Measurements from ENCODE around the gene UBN2.
"Not testable (repeated sequence)": the region's sequence is repeated elsewhere in the genome, so short reads cannot be mapped to it uniquely, and the experiment has no call there.

Gene UBN2

DNA sequence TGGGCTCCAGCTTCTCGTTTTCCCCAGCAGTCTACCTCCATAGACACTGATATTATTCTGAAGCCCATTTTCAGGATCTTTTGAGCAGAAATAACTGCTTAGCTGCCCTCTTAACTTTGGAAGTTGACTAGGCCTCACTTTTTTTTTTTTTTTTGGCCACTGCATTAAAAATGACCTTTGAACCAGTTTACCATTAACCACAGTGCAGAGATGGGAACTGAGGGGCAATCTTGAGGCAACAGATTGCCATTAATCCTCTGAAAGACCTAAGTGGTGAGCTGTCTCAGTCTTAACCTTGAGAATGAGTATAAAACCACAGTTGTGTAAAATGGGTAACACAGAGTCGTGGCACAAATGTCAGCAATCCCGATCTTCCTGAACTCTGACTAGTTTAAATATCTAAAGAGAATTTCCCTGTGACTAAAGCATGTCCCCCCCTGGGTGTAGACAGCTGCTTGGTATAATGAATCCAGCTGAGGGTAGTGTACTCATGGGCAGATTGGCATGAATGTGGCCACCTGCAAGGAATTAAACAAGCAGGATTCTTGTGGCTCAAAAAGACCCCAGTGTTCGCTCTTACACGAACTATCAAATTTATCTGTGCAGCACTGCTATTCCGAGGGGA lies 64.0 kb downstream of the UBN2 start:
- H3K4me3 ChIP-seq: no peak overlapping the region
- H3K27ac ChIP-seq: no peak overlapping the region
- TF ChIP-seq, protein P1, sequence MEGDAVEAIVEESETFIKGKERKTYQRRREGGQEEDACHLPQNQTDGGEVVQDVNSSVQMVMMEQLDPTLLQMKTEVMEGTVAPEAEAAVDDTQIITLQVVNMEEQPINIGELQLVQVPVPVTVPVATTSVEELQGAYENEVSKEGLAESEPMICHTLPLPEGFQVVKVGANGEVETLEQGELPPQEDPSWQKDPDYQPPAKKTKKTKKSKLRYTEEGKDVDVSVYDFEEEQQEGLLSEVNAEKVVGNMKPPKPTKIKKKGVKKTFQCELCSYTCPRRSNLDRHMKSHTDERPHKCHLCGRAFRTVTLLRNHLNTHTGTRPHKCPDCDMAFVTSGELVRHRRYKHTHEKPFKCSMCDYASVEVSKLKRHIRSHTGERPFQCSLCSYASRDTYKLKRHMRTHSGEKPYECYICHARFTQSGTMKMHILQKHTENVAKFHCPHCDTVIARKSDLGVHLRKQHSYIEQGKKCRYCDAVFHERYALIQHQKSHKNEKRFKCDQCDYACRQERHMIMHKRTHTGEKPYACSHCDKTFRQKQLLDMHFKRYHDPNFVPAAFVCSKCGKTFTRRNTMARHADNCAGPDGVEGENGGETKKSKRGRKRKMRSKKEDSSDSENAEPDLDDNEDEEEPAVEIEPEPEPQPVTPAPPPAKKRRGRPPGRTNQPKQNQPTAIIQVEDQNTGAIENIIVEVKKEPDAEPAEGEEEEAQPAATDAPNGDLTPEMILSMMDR (IDR thresholded peaks at IDR 0.05): no peak
- DNase-seq (ENCODE audit: low spot score): no peak

DNA sequence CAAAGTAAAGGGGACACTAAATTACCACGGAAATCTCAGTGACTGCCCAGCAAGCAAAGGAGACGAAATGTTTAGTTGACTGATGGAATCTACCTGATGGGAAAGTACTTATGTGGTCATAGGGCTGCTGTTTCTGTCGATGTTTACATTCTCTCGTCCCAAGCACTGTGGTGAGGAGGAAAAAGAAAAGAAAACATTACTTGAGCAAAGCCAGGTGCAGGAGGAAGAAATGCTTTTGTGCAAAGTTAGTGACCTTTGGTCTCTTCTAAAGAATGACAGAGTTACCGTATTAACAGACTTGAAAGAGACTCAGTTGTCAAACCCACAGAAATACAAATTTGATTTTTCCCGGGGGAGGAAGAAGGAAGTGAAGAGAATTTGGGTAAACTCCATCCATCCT lies 66.8 kb downstream of the UBN2 start:
- H3K27ac ChIP-seq: no peak overlapping the region
- no peak overlapping the region for H3K4me3 ChIP-seq
- DNase-seq (ENCODE audit: low spot score): no peak
- TF ChIP-seq, protein P1 (IDR thresholded peaks at IDR 0.05): no peak

DNA sequence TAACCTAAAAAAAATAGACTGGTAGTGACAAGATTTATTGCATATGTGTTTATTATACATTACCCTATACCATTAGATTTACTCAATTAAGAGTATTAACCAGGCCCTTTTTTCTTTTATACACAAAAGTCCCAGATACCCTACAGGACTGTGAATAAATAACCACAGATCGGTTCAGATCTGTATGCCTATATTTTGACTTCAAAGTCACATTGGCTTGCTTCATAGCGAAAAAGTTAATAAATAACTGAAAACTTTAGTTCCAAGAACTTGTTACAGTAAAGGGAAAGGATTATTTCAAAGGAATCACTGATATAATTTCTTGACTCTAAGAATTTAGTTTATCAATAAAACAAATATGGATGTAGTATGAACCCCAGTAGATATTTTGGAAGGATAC lies 68.3 kb downstream of the UBN2 start:
- Histone ChIP-seq H3K4me3 (no peak overlapping the region), H3K27ac (no peak overlapping the region)
- DNase-seq (ENCODE audit: low spot score): no peak
- TF ChIP-seq, protein P1 (IDR thresholded peaks at IDR 0.05): no peak

DNA sequence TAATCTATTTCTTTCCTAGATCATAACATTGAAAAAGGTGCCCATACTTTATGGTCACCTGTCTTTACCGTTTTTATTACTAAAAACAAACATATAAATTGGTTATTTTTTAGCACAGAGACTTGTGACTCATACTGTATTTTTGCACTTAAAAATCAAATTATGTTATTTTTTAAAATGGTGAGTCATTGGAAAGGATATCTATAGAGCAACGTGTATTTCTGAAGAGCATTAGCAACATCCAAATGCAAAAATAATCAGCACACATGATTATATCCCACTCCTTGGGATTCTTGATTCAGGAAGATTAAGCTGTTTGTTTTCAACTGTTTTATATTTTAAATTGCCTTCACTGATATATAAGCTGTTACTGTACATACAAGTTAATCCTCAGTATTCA lies 69.4 kb downstream of the UBN2 start:
- Histone ChIP-seq H3K27ac (no peak overlapping the region), H3K4me3 (no peak overlapping the region)
- no peak for DNase-seq (ENCODE audit: low spot score)
- TF ChIP-seq, protein P1 (IDR thresholded peaks at IDR 0.05): no peak

DNA sequence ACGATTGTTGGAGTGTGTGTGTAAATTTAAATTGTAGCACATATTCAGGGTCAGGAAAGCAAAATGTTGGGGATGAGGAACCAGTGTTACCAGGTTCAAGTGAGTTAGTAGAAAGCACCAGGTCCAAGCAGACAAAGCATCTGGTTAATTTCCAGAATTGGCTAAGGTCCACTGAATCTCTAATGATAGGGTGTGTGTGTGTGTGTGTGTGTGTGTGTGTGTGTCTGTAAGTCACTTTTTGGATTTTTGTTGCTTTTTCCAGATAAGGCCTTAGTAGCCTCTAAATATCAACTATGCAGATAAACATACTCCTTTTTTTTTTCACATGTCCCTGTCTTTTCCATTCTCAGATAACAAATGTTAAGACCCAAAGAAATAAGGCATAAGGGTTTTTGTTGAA lies 73.5 kb downstream of the UBN2 start:
- Histone ChIP-seq H3K27ac (no peak overlapping the region), H3K4me3 (no peak overlapping the region)
- TF ChIP-seq, protein P1 (IDR thresholded peaks at IDR 0.05): no peak
- no peak for DNase-seq (ENCODE audit: low spot score)

DNA sequence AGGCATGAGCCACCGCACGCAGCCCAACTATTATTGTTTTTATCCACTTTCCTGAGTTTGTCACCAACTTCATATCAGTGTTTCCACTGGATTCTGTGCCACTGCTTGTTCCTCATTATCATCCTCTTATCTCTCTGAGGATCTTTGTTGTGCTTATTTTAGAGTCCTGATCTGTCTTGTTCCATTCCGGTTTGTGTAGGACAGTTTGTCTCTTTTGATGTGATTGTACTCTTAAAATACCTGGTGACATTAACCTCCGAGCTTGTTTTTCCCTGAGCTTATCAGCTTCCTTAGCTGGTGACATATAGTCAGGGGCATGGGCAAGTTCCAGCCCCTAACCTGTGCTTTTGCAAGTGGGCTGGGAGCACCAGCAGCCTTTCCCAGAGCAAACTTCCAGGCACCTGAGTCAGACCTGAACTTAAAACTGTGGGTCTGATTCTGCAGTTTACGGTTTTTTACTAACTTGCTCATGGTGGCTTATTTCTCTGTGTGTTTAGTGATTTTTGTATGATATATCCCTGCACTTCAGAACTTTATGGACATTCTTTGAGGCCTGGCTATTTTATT lies 87.0 kb downstream of the UBN2 start:
- H3K4me3 ChIP-seq: no peak overlapping the region
- TF ChIP-seq, protein P1 (IDR thresholded peaks at IDR 0.05): no peak
- H3K27ac ChIP-seq: no peak overlapping the region
- no peak for DNase-seq (ENCODE audit: low spot score)

DNA sequence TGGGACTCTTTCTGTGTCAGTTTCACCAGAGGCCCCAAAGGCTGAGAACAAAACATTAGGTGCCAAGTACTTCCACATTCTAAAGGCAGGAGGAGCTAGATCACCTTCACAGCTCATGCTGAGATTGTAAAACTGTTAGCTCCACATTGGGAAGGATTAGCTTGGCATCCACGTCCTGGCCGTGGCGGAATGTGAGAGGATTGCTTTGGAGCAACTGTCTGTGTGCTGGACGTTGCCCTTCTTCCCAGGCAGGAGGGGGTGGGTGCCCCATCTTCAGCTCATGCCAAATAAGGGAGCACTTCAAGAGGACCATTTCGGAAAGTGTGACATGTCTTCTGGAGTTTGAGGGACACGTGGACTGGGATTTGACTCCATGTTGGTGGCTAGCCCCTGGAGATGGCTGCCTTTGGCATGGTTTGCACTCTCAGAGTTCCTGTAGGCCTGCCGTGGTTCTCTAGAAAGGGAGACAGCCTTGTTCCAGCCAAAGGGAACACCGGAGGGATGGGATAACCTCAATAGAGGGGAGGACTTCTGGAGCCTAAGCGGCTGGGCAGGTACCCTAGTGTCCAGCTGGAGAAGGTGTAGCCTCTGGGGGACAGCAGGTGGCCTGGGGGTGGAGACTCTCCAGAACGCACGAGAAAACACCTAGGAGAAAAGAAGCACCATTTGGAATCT lies 90.2 kb downstream of the UBN2 start:
- no peak for DNase-seq (ENCODE audit: low spot score)
- TF ChIP-seq, protein P1 (IDR thresholded peaks at IDR 0.05): no peak
- Histone ChIP-seq H3K4me3 (no peak overlapping the region), H3K27ac (no peak overlapping the region)

DNA sequence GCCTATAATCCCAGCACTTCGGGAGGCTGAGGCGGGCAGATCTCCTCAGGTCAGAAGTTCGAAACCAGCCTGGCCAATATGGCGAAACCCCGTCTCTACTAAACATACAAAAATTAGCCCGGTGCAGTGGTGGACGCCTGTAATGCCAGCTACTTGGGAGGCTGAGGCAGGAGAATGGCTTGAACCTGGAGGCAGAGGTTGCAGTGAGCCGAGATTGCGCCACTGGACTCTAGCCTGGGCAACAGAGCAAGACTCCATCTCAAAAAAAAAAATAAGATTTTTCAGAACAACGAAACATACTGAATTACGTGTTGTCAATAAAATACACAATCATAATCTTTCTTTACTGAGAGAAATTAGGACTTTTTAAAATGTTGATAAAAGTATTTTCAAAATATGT lies 93.7 kb downstream of the UBN2 start:
- not testable (repeated sequence) for H3K4me3 ChIP-seq; H3K27ac ChIP-seq; DNase-seq (ENCODE audit: low spot score)
